ENCODE data around the gene CFAP43.

CFAP43 gene

DNA sequence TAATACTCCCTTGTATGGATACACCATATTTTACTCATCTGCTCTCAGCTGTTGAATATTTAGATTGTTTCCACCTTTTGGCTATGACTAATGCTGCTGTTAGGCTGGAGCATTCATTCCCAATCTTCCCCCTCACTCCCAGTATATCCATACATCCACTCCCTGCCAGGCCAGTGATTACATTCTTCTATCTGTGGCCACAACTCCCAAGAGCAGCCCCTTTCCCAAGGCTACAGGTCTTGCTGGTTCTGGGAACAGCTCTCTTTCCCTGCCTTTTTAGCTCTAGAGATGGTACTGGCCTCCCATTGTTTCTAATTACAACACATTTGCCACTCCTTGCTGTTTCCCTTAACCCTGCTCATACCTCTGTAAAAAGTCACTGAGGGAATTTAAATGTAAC, 82.0 kb downstream of the CFAP43 start:
- in situ Hi-C loops (cut with HindIII; ENCODE audit: low sequenced_read_pairs), result no loop called here

DNA sequence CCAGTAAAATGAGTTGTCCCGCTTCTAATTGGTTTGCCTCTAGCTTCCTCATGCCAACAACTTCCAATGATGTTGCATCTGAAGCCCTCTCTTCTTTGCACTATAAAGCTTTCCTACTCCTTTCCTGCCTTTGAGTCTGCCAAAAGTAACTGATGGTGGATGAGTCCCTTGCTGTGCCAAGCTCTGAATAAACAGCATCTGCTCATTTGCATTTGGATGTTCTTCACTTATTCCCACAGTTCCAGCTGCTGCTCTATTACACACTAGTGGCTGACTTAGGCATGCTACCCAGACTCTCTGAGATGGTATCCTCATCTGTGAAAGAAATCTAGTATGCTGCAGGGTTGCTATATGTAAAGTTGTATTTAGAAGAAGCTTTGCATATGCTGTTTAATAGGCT, 85.3 kb downstream of the CFAP43 start:
- in situ Hi-C loops (cut with HindIII; ENCODE audit: low sequenced_read_pairs), result loop anchor here (25.0 kb wide), 1 partner anchor 90 kb away; the partner anchor contains the start of gene CFAP43

DNA sequence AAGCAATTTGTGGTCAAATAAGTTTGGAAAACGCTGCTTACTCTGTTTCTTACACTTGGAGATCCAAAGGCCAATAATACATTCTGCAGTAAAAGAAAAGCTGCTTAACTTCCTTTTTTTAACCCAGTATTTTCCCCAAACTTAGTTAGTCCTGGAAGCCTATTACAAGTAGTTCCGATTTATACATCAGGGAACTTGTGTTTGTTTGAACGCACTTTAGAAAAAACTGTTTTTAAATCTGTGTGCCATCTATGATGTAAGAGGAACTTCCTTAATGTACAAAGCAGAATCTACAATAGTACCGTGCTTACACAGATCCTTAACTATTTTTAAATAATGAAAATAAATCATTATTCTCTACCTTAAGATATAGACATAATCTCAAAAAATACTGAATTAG, 87.2 kb downstream of the CFAP43 start:
- in situ Hi-C loops (cut with HindIII; ENCODE audit: low sequenced_read_pairs), result loop anchor here (25.0 kb wide), 1 partner anchor 92 kb away; the partner anchor contains the start of gene CFAP43

DNA sequence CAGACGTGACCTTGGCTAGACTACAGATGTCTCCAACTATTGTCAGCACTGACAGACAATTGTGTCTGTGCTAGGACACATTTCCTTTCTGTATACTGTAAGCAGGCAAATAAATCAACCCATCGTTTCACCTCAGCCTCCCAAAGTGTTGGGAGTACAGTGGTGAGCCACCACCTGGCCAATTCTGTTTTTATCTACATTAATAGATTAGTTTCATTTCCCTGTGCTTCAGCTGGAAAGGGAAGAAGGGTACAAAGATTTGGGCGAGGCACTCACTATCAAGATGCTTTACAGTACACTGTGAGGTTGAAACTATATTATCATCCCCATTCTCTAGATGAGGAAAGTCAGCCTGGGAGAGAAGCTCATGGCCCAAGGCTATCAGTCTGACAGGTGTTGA, 88.3 kb downstream of the CFAP43 start:
- in situ Hi-C loops (cut with HindIII; ENCODE audit: low sequenced_read_pairs), result loop anchor here (25.0 kb wide), 1 partner anchor 93 kb away; the partner anchor contains the start of gene CFAP43

DNA sequence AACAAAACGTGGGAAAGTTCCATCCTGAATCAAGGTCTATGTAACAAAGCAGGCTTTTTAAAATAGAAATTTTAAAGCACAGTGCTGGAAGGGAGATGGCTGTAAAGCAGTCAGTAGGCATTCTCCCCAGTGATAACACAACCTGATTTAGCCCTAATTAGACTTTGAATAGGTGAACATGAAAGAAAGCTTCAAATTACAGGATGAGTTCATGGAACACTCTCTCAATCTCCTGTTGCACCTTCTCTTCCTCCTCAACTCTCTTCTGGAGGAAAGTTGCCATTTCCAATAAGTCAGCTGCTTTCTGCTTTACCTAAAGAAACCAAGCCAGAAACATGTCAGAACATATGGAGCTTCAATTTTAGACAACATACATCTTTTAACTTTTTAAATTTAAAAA, 90.1 kb downstream of the CFAP43 start:
- in situ Hi-C loops (cut with HindIII; ENCODE audit: low sequenced_read_pairs), result loop anchor here (25.0 kb wide), 1 partner anchor 95 kb away; the partner anchor contains the start of gene CFAP43

DNA sequence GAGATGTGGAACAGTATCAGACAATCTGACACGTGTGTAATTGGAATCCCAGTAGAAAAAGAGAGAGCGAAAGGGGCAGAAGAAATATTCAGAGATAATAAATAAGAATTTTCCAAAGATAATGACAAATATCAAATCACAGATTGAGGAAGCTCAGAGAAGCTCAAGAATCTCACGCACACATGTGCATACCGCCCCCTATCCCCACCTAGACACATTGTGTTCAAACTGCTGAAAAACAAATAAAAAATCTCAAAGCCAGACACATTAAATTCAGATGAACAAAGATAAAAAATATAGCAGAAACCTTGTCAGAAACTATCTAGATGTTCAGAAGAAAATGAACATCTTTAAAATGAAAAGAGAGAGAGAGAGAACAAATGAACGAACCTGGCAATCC, 92.9 kb downstream of the CFAP43 start:
- in situ Hi-C loops (cut with HindIII; ENCODE audit: low sequenced_read_pairs), result loop anchor here (25.0 kb wide), 1 partner anchor 98 kb away; the partner anchor contains the start of gene CFAP43

DNA sequence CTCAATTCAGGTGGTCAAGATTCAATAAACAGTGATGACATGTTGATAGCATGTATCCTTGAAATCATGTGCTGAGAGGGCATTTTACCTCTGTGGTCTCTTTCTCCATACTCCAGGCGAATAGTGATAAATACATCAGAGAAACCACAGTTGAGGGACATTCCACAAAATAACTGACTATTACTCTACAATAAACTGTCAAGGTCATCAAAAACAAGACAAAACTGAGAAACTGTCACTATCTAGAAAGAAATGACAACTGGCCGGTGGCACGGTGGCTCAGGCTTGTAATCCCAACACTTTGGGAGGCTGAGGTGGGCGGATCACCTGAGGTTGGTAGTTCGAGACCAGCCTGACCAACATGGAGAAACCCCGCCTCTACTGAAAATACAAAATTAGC, 94.0 kb downstream of the CFAP43 start:
- in situ Hi-C loops (cut with HindIII; ENCODE audit: low sequenced_read_pairs), result loop anchor here (25.0 kb wide), 1 partner anchor 99 kb away; the partner anchor contains the start of gene CFAP43

DNA sequence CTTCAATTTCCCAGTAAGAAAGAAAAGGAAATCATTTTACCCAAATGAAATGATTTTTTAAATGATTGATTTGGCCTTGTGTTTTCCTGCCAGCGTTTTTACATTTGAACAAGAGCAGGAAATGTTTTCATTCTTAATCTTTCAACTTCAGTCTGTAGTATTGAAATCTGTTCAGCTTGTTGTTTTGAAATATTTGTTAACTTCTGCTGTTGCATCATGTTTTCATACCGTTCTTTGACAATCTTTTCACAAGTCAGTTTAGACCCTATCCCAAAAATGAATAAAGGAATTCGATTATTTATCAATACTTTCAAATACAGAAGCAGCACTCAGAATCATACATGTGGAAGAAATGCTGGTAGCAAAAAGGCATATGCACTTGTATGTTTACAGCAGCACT, 102.1 kb downstream of the CFAP43 start:
- in situ Hi-C loops (cut with HindIII; ENCODE audit: low sequenced_read_pairs), result loop anchor here (25.0 kb wide), 1 partner anchor 107 kb away; the partner anchor contains the start of gene CFAP43

DNA sequence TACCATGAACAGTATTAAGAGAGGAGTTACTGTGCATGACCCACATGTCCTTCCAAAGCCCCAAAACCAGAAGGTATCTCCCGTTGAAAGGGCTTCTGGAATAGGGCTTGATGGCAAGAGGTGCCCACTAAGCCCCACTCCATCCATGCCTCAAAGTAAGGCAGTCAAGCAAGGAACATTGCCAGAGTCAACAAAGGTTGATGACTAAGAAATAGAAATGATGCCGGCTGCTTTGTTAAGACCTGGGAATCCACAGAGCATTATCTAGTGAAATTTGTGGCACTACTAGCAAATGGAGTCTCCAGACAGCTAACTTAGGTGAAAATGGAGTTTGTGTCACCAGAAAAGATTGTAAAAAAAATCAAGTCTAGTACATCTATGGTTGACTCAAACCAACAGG, 104.0 kb downstream of the CFAP43 start:
- in situ Hi-C loops (cut with HindIII; ENCODE audit: low sequenced_read_pairs), result loop anchor here (25.0 kb wide), 1 partner anchor 109 kb away; the partner anchor contains the start of gene CFAP43

DNA sequence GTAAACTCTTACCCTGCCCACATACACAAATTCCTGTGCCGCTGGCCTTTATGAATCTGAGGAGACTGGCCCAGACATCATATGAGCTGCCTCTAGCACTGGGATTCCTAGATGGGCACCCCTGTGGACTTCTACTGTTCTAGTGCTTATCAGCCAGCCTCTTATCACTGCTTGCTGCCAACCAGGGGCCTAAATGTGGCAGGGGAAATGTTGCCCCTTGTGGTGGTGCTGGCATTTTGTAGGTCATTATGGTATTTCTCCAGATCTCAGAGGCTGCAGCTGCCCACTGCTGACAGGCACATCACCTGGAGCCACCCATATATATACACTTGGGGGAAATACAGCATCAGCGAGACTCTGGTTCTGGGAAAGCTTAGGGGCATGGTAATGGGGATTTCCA, 104.8 kb downstream of the CFAP43 start:
- in situ Hi-C loops (cut with HindIII; ENCODE audit: low sequenced_read_pairs), result loop anchor here (25.0 kb wide), 1 partner anchor 110 kb away; the partner anchor contains the start of gene CFAP43

DNA sequence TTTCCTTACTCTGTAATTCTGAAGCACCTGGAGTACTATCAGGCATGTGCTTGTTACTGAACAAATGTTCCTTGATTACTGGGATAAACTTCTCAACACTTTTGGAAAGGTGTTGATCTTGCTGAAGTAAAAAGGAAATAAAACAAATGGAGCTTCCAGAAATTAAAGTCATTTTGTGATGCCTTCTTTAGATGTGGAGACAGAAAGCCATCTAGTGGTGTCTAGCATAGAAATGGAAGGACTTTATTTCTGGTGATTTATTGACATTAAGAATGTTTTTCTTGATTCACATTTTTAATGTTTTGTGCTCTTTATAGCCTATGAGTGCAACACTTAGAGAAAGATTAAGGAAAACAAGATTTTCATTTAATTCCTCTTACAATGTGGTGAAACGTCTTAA, 108.8 kb downstream of the CFAP43 start:
- in situ Hi-C loops (cut with HindIII; ENCODE audit: low sequenced_read_pairs), result no loop called here

DNA sequence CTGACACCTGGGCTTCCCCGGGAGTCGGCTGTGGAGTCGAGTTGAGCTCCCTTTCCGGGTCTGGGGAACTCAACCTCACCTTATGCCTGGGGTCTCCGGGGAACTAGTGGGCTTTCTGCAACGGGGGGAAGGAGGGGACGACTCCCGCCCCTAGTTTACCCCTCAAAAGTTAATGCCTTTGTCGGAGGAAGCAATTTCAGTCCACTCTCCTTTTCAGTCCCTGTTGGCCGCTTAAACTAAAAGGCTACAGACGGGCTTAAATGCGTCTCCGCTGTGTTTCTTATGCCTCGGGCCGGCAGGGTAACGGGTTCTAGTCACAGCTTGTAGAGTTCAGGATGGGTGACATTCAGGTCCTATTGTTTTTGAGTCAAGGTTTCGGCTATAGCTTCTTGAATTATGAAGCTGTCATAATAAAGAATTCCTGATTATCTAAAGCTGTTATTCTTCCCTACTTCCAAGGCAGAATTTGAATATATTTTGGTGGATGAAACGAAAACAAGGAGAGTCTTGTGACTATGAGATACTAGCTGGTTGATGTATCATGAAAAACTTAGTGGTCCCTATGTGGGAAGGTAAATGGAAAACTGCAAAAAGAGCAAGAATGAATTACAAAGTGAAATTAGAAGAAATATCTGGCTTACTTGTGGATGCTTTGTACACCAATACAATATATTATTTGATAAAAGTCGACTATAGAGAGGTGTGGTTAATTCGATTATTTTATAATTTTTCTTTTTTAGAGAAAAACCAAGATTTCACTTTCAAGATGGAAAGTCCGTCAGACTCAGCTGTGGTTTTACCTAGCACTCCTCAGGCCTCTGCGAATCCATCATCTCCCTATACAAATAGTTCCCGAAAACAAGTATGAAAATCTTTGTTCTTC, 109.7 kb downstream of the CFAP43 start:
- in situ Hi-C loops (cut with HindIII; ENCODE audit: low sequenced_read_pairs), result no loop called here

DNA sequence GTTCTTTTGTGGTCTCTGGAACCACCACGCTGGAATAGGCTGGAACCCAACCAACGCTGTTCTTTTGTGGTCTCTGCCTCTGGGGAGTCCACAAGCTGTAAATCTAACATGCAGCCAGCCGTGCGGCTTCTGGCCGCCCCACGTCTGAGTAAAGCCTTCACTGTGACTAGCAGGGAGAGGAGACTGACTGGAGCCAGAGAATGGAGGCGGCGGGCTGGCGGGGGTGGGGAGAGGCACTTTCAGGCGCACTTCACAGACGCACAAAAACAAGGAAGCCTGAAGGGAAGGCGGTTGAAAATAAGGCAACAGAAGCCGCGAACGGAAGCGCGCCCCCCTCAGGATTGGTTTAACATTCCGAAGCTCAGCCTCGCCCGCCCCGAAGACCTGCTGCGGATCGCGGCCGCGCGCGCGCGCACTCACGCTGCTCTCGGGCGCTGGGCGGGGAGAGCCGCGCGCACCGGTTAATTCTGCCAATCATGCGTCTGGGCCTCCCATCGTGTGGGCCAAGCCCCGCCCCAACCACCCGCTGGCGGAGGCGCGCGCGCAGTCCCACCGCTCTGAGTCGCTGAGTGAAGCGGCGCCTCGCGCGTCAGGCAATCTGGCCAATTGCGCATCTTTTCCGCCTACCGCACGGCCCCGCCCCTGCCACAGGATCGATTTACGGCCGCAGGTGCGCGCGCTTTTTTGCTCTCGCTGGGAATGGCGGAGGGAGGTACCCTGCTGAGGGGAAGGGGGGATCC, 110.5 kb downstream of the CFAP43 start, which contains the start of gene SFR1:
Gene SFR1 (plus strand): TSS at position 687 of the 740 bp plus-strand sequence. CDS start 13 bp downstream, at position 700.
- in situ Hi-C loops (cut with HindIII; ENCODE audit: low sequenced_read_pairs), result no loop called here

DNA sequence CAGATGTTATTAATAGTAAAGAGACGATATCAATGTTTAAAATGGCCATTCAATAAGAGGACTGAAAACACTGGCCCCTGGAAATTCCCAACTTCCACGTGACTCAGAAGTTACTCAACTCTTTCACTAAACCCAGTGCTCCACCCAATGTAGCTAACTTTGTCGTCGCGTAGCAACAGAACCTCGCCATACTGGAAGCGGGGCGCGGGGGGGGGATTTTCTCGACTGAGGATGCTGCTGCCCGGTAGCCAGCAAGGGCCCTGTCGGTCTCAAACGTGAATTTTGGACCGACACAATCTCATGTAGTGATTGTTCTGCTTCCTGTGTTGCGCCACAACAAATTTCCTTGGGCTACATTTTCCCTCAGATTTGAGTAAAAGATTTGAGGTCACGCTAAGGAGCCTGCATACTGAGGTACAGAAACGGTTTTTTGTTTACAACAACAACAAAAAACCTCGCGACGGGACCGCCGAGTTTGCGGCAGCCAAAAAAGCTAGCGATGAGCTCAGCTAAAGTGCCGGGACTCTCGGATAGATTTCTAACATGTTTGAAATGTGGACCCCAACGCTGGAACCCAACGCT, 111.2 kb downstream of the CFAP43 start:
- in situ Hi-C loops (cut with HindIII; ENCODE audit: low sequenced_read_pairs), result no loop called here

DNA sequence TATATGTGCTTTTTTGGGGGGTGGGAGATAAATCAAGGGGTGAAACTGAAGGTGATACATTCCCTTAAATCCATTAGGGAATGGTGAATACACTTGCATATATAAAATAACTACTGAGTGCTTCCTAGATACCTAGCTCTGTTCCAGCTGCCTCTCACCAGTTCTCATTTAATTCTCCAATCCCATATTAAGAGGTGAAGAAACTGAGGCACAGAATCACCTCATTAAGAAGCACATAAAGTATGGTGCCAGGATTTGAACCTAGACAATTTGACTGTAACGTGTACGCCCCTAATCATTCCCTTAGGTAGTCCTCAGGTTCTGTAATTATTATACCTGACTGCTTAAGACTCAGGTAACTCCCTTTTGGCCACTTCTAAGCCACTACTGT, 111.7 kb downstream of the CFAP43 start:
- in situ Hi-C loops (cut with HindIII; ENCODE audit: low sequenced_read_pairs), result no loop called here

DNA sequence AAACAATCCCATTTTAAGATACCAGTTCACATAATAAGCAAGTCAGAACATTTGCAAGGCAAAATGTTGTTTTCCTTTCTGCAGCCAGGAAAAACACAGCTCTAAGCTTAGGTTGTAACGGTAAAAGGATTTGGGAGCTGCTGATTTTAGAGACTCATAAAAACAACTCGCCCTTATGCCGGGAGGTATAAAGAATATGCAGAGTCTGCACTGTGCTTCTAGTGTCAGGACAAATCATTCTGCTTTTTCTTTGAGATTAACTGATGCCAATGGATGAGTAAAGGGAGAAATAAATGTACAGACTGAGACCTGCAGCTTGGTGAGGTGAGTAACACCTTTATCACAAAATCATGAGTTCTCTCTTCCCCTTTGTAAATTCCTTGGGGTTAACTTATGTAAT, 112.2 kb downstream of the CFAP43 start:
- in situ Hi-C loops (cut with HindIII; ENCODE audit: low sequenced_read_pairs), result no loop called here

DNA sequence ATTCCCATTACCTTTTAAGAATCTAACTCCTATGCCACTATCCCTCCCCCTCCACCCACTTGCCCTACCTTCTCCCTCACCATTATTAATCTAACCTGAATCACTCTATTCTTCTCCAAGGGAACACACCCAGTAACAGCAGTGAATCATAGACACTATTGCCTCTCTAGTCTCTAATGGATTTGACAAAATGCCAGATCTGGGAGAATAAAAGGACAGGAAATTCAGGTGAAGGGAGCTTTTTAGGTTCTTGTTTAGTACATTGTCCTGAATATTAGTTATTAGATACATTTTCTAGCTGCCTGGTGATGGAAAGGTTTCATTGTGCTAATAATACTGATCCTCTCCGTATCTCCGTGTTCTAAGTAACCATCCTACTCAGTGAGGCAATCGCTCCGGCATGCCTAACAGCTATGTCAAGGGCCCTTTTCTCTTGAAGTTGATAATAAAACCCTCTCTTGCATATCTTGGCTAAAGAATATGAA, 114.3 kb downstream of the CFAP43 start:
- in situ Hi-C loops (cut with HindIII; ENCODE audit: low sequenced_read_pairs), result no loop called here

DNA sequence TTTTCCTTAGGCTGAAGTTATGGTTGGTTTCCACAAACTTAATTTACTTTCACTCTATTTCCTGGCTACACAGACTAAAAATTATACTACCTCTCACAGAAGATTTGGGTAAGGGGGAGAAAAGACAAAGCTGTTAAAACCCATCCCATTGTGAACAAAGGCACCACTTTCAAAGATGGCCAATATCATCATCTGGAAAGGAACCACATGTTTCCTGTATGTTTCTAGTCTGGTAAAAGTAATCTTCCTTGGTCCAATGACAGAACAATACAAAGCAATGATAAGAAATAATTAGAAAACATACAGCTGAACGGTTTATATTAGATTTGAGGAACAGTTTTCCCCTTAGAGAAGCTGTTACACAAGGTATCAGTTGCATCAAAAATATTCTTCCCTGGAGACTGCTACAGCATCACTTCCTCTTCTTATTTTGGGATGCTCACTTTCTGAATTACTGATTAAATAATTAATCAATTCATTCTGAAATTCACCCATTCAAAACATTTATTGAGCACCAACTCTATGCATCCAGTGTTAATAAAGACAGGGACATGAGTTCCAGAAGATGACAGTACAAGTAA, 118.7 kb downstream of the CFAP43 start:
- in situ Hi-C loops (cut with HindIII; ENCODE audit: low sequenced_read_pairs), result no loop called here

DNA sequence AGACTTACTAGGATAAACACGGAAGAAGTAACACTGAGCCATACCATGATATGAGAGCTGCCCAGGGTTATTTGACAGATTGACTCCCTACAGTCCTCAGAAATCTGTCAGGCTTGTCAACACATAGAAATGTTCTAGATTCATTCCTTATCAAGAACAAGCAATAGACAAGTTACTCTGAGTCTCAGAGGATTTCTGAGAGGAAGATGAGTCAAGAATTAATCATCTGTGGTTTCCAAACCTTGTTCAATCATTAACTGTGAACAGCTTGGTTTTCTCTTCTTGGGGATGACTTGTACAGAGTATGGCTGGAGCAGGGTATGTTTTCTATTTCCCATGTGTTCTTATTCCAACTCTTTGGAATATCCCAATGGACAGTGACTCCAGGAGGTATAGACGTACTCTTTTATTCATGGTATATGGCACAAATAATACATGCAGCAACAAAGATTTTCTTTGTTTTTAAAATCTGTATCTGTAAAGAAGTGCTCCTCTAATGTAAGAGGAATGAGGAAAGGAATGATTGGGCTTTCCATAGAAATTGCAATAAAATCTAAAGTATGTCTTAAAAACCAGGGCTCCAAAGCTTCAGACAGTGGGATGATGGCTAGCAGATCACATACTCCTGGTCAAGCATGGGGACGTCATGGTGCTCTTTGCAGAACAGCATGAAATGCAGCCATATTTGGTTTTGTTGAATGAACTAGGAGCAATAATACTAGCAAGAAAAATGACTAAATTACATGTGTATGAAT, 122.1 kb downstream of the CFAP43 start:
- in situ Hi-C loops (cut with HindIII; ENCODE audit: low sequenced_read_pairs), result no loop called here

DNA sequence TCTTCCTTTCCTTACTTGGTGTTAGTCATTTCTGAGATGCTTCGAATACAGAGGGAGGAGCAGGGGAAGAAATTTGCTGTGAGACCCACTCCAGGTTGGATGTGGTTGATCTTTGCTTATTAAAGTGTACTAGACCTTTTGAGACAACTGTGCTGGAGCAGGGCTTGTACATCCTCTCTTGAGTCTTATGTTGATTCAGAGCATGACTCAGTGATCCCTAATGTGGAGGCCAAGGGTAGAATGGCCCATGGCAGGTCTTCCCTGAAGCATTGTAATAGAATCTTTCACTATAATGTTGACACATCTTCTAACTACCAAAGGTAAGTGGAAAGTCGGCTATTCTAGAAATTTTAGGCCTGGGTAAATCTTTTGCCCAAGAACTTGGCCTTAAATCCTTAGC, 127.2 kb downstream of the CFAP43 start:
- in situ Hi-C loops (cut with HindIII; ENCODE audit: low sequenced_read_pairs), result no loop called here
